Fibroblast of peridontal ligament (primary cell): ENCODE measurements around the gene AQP12A.
"Not testable (repeated sequence)": the region's sequence is repeated elsewhere in the genome, so short reads cannot be mapped to it uniquely, and the experiment has no call there.

Source experiments
- DNase-seq: peaks from one replicate; pipeline ENCODE4 v3.0.0-alpha.2; 2010; ENCODE audit errors: extremely low read depth

Gene AQP12A

GRCh38 chr2:240659883-240660282 is 31.8 kb upstream of the AQP12A start:
- not testable (repeated sequence) for DNase-seq

GRCh38 chr2:240662681-240663080 is 29.0 kb upstream of the AQP12A start:
- no peak for DNase-seq

- DNase-seq, result no peak
Observed at GRCh38 chr2:240663546-240664190, 28.0 kb upstream of the AQP12A start.

- DNase-seq, result no peak
Observed at GRCh38 chr2:240664622-240665021, 27.0 kb upstream of the AQP12A start.

GRCh38 chr2:240670402-240670801 is 21.3 kb upstream of the AQP12A start:
- no peak for DNase-seq

- no peak for DNase-seq
Observed at GRCh38 chr2:240670950-240671349, 20.7 kb upstream of the AQP12A start.

GRCh38 chr2:240672076-240672700 is 19.5 kb upstream of the AQP12A start:
- DNase-seq, result no peak

- DNase-seq, result no peak
Observed at GRCh38 chr2:240672701-240673190, 18.9 kb upstream of the AQP12A start.

- DNase-seq, result not testable (repeated sequence)
Observed at GRCh38 chr2:240674461-240675184, 17.0 kb upstream of the AQP12A start.

GRCh38 chr2:240675345-240675744 is 16.3 kb upstream of the AQP12A start:
- not testable (repeated sequence) for DNase-seq

- DNase-seq, result not testable (repeated sequence)
Observed at GRCh38 chr2:240678043-240678442, 13.6 kb upstream of the AQP12A start.

GRCh38 chr2:240678909-240679308 is 12.8 kb upstream of the AQP12A start:
- DNase-seq, result not testable (repeated sequence)

- not testable (repeated sequence) for DNase-seq
Observed at GRCh38 chr2:240680185-240680584, 11.5 kb upstream of the AQP12A start.

- not testable (repeated sequence) for DNase-seq
Observed at GRCh38 chr2:240682431-240683224, 9.0 kb upstream of the AQP12A start, which contains the start of gene AQP12B. Gene AQP12B (minus strand): TSS chr2:240682885. CDS start chr2:240682837, 48 bp downstream.

GRCh38 chr2:240683329-240683979 is 8.2 kb upstream of the AQP12A start:
- not testable (repeated sequence) for DNase-seq

- DNase-seq, result not testable (repeated sequence)
Observed at GRCh38 chr2:240683980-240684728, 7.5 kb upstream of the AQP12A start.

- DNase-seq, result no peak
Observed at GRCh38 chr2:240685771-240686371, 5.8 kb upstream of the AQP12A start.

- DNase-seq, result no peak
Observed at GRCh38 chr2:240686460-240686859, 5.2 kb upstream of the AQP12A start.

GRCh38 chr2:240687045-240687740 is 4.5 kb upstream of the AQP12A start:
- no peak for DNase-seq
